G401 (cell line): ENCODE results near the gene CADPS2. TPM values are rescaled to one million over a fixed set of nuclear protein-coding genes. Genes with fewer than 3 reads are reported as not detected.
"Not testable (repeated sequence)": the region's sequence is repeated elsewhere in the genome, so short reads cannot be mapped to it uniquely, and the experiment has no call there.

ENCODE experiments used
- DNase-seq: peaks from one replicate; pipeline ENCODE4 v3.0.0-alpha.2; 2015; ENCODE audit warnings: low spot score
- in situ Hi-C: cut with HindIII; loops from 2 replicates; pipeline ENCODE4 v1.10.0; 2016; ENCODE audit warnings: low sequenced_read_pairs, mixed read lengths
- total RNA-seq: library from RNA; depleted of rRNA; stranded (reverse); fragments of >200 nt; shearing (Covaris generic); gene quantifications from 2 replicates; pipeline ENCODE4 v1.2.3, GENCODE V29; 2014

CADPS2 gene
- total RNA-seq, 1 experiment from 2014 or later: 0.31 TPM

- no peak for DNase-seq
- in situ Hi-C loops: no loop called here
Observed at GRCh38 chr7:122686360-122686878, 199.8 kb downstream of the CADPS2 start.

DNA sequence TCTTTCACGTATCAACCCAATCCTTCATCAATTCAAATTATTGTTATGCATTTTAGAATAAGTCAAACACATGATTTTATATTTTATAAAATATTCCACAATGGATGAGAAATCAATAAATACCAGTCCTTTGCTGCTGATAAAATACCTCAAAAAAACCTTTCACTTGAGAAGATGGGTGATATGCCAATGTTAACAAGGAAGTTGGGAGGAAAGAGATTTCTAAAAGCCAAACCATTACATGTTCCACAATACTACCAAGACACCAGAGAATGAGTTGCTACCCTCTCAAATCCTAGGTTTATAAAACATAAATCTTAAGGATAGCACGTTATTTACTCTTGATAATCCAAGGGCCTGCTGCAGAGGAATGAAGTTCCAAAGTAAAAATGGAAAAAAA, 201.8 kb downstream of the CADPS2 start:
- no peak for DNase-seq
- in situ Hi-C loops: no loop called here

- in situ Hi-C loops: no loop called here
- DNase-seq: peak; percentile 95
Observed at GRCh38 chr7:122682815-122683550, 203.3 kb downstream of the CADPS2 start.

GRCh38 chr7:122681186-122681585, 205.1 kb downstream of the CADPS2 start:
- DNase-seq, in situ Hi-C loops: not testable (repeated sequence)

DNA sequence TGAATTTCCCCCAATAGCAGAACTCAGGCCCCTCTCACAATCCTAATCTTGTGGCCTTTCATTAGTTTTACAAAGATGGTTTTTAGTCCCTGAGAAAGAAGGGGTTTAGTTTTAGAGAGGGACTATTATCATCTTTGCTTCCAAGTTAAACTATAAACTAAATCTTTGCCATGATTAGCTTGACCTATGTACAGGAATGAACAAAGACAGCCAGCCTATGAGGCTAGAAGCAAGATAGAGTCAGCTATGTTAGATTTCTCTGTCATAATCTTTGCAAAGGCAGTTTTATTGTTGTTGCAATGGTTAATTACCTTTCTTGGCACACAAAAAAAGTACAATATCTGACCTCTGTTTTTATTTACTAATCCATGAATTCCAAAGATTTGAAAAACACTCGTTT, 206.4 kb downstream of the CADPS2 start:
- in situ Hi-C loops: no loop called here
- no peak for DNase-seq

- not testable (repeated sequence) for DNase-seq
Observed at GRCh38 chr7:122679269-122679709, 207.0 kb downstream of the CADPS2 start.

DNA sequence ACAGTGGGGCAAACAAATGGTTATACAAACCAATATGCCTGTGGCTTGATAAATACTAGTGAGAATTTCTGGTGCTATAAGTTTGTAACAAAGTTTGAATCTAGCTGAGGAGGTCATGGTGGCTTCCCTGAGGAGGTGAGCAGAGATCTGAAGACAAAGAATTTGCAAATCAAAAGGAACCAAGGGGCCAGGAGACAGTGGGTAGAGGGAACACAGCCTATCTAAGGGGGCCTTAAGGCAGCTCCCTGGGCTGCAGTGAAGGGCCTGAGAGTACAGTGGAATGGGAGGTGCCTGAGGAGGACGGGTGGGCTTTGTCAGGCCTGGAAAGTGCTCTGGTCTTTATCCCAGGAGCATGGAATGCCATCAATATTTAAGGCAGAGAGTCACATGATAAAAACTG, 209.1 kb downstream of the CADPS2 start:
- in situ Hi-C loops: no loop called here
- no peak for DNase-seq

More at GRCh38 chr7:122679269-122679709, 207.0 kb downstream of the CADPS2 start:
- in situ Hi-C loops: not testable (repeated sequence)

DNA sequence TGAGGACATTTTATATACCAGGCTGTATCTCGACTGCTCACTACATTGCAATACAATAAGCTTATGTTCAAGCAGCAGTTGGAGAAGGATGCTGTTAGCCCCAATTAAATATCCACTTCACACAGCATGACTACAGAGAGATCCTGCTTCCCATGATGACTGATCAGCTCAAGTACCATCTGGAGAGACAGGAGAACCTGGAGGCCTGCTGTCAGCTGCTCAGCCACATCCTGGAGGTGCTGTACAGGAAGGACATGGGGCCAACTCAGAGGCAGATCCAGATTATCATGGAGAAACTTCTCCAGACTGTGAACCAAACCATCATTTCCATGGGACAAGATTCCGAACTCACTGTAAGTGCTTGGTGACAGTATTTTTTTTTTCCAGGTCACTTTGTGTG, 209.8 kb downstream of the CADPS2 start:
- in situ Hi-C loops: no loop called here

GRCh38 chr7:122675621-122676020, 210.6 kb downstream of the CADPS2 start:
- in situ Hi-C loops: no loop called here
- no peak for DNase-seq

More for the DNA sequence above, 209.8 kb downstream of the CADPS2 start:
- peak; percentile 88 for DNase-seq

- DNase-seq: no peak
- in situ Hi-C loops: no loop called here
Observed at GRCh38 chr7:122675011-122675410, 211.2 kb downstream of the CADPS2 start.

GRCh38 chr7:122674502-122674901, 211.8 kb downstream of the CADPS2 start:
- peak; percentile 75 for DNase-seq
- in situ Hi-C loops: no loop called here

DNA sequence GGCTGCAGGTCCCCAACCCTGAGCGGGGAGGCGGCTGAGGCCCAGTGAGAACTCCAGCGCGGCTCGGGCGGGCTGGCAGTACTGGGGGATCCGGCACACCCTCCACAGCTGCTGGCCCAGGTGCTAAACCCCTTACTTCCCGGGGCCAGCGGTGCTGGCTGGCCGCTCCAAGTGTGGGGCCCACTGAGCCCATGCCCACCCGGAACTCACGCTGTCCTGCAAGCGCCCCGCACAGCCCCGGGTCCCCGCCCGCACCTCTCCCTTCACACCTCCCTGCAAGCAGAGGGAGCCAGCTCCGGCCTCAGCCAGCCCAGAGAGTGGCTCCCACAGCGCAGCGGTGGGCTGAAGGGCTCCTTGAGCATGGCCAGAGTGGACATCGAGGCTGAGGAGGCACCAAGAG, 212.3 kb downstream of the CADPS2 start:
- no peak for DNase-seq
- in situ Hi-C loops: no loop called here

DNA sequence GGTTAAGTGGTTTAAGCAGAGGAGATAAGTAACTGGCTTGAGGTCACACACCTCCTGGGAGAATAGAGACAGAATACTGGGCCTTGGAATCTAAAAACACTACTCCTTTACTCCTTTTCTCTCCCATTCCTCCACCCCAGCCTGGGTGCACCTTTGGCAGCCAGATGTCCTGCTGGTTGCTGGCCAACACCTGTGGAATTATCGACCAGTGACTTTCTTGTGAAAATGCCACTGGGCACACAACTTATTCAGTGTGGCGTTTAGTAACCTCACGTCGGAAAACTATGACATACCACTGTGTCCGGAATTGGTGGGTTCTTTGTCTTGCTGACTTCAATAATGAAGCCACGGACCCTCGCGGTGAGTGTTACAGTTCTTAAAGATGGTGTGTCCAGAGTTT, 213.7 kb downstream of the CADPS2 start:
- in situ Hi-C loops: no loop called here

GRCh38 chr7:122663733-122664132, 222.5 kb downstream of the CADPS2 start:
- no peak for DNase-seq
- in situ Hi-C loops: no loop called here

More for the DNA sequence above, 213.7 kb downstream of the CADPS2 start:
- DNase-seq: no peak

DNA sequence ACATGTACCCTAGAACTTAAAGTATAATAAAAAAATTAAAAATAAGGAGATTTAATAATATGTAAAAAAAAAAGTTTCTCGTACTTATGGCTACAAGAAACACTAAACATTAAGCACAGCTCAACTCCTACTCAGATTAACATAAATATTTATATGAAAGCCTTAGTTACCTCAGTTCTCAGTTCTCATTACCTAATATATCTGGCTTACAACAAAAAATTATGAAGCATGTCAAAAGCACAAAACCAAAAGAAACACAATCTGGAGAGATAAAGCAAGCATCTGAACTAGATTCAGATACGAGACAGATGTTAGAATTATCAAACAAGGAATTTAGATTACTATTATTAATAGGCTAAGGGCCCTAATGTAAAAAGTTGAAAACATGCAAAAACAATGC, 227.4 kb downstream of the CADPS2 start:
- in situ Hi-C loops: no loop called here
- DNase-seq: no peak

- in situ Hi-C loops: no loop called here
- DNase-seq: no peak
Observed at GRCh38 chr7:122653685-122654084, 232.6 kb downstream of the CADPS2 start.

DNA sequence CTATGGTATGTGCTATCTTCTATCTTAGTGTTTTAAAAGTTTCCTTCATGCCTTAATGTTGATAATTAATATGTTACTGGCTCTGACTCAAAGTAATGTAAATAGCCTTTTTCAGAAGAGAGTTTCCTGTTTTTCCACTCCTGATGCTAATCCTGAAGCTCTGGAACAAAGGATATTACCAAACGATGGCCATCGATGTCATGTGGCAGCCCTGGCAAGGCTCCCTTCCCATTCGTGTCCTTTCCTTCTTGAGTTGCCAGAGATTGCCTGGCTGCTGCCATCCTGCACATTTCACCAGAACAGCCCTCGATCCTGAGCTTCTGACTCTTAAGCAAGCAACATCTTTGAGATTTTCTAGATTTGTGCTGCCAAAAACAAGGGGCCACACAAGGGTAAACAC, 233.4 kb downstream of the CADPS2 start:
- in situ Hi-C loops: no loop called here
- peak; percentile 79 for DNase-seq

- no peak for DNase-seq
- in situ Hi-C loops: no loop called here
Observed at GRCh38 chr7:122651451-122651850, 234.8 kb downstream of the CADPS2 start.

DNA sequence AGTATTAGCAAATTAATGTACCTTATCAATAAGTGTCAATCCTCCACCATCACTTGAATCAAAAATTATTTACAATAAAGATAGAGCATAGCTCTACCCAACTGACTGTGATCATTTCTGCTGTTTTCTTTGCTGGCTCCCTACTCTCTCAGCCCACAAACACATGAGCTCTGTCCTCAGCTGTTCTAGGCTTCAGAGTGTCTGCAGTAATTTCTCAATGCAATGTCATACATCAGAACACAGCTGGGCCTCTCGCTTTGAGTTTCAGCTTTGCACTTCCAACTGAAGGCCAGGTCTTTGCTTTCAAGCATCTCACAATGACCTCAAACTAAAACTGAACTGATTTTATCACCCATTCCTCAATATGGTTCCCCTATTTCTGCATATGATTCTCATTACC, 243.0 kb downstream of the CADPS2 start:
- in situ Hi-C loops: no loop called here
- DNase-seq: no peak

DNA sequence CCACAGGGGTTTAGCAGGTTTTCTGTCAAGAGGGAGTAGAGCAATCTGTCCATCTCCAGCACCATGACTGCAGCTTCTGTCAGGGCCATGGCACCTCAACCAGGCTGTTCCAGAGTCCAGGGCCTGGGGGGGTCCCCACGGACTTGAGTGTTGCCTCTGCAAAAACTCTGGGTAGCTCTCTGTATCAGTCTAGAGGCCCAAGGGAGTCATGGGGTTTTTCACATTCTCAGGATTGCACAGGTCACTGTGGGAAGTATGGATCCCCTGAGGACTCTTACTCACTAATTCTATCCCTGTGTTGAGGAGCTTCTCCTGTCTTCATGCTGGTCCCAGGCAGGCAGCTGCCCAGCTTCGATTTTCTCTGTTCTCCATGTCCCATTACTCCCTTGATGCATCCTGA, 247.8 kb downstream of the CADPS2 start:
- no peak for DNase-seq
- in situ Hi-C loops: no loop called here

- peak; percentile 83 for DNase-seq
- in situ Hi-C loops: no loop called here
Observed at GRCh38 chr7:122637784-122638183, 248.5 kb downstream of the CADPS2 start.
